Right atrium auricular region (tissue), 2 donors: Measurements from ENCODE around the gene SLC19A1. TPM values are rescaled to one million over a fixed set of nuclear protein-coding genes. Genes with fewer than 3 reads are reported as not detected.

ENCODE experiments used
- DNase-seq: peaks from one replicate; pipeline ENCODE4 v3.0.0-alpha.2; 2019; ENCODE audit warnings: low spot score
- H3K27ac ChIP-seq, 2 donors: fragments of 200-600 bp; sonication (generic); 1 replicate in 1 of 2; 2 replicates in 1 of 2; pipeline ENCODE4 v1.5.1; 2016 to 2019
- H3K27me3 ChIP-seq, 2 donors: fragments of 200-600 bp; sonication (generic); one replicate each; pipeline versions ENCODE4 v1.5.1 to v1.6.0; 2017 to 2019
- H3K36me3 ChIP-seq: fragments of 200-600 bp; sonication (generic); one replicate; pipeline ENCODE4 v1.5.1; 2016
- H3K4me1 ChIP-seq, 2 donors: fragments of 200-600 bp; sonication (generic); one replicate each; pipeline versions ENCODE4 v1.5.1 to v1.6.0; 2017 to 2019
- H3K4me3 ChIP-seq, 2 donors: fragments of 200-600 bp; sonication (generic); 1 replicate in 1 of 2; 2 replicates in 1 of 2; pipeline ENCODE4 v1.5.1; 2017 to 2019; ENCODE audit warnings: mild to moderate bottlenecking in 1 of 2, moderate library complexity in 1 of 2
- H3K9me3 ChIP-seq, 2 donors: fragments of 200-600 bp; sonication (generic); one replicate each; pipeline ENCODE4 v1.5.1; 2019
- CTCF ChIP-seq, 2 donors: fragments of 200-600 bp; sonication (generic); IDR thresholded peaks; one replicate each; pipeline ENCODE4 v1.5.1; 2019; ENCODE audit warnings: antibody characterized with exemption in 2 of 2
- total RNA-seq, 2 donors: library from RNA; depleted of rRNA; stranded (reverse); fragments of >200 nt; gene quantifications; one replicate each; pipeline ENCODE4 v1.1.0, GENCODE V29; 2016

Gene SLC19A1
- total RNA-seq, 2 donors from 2014 or later = 2.2 to 5.3 TPM

GRCh38 chr21:45494135-45494850 lies 47.9 kb downstream of the SLC19A1 start:
- DNase-seq = no peak

GRCh38 chr21:45493401-45494001 lies 48.7 kb downstream of the SLC19A1 start:
- H3K27me3 ChIP-seq = no peaks in the 10 kb centered on the region
- H3K36me3 ChIP-seq = peaks cover 52% of the 10 kb centered on the region
- no peaks in the 10 kb centered on the region for H3K4me1 ChIP-seq
- no peak overlapping the region for H3K27ac ChIP-seq
- no peak for TF ChIP-seq CTCF (IDR thresholded peaks at IDR 0.05)
- DNase-seq = no peak
- no peak overlapping the region for H3K4me3 ChIP-seq
- no peaks in the 10 kb centered on the region for H3K9me3 ChIP-seq

More at GRCh38 chr21:45494135-45494850, 47.9 kb downstream of the SLC19A1 start:
- no peak for TF ChIP-seq CTCF (IDR thresholded peaks at IDR 0.05)
- Histone ChIP-seq H3K36me3 (peaks cover 59% of the 10 kb centered on the region), H3K27ac (no peak overlapping the region), H3K27me3 (no peaks in the 10 kb centered on the region), H3K4me3 (no peak overlapping the region), H3K4me1 (no peaks in the 10 kb centered on the region), H3K9me3 (no peaks in the 10 kb centered on the region)

GRCh38 chr21:45492765-45493164 lies 49.5 kb downstream of the SLC19A1 start:
- Histone ChIP-seq H3K27ac (no peak overlapping the region), H3K4me1 (no peaks in the 10 kb centered on the region), H3K36me3 (peaks cover 47% of the 10 kb centered on the region), H3K27me3 (no peaks in the 10 kb centered on the region), H3K9me3 (no peaks in the 10 kb centered on the region), H3K4me3 (no peak overlapping the region)
- TF ChIP-seq CTCF (IDR thresholded peaks at IDR 0.05) = no peak
- no peak for DNase-seq

- no peaks in the 10 kb centered on the region for H3K9me3 ChIP-seq
- no peaks in the 10 kb centered on the region for H3K27me3 ChIP-seq
- H3K4me1 ChIP-seq = no peaks in the 10 kb centered on the region
- no peak overlapping the region for H3K27ac ChIP-seq
- no peak overlapping the region for H3K4me3 ChIP-seq
- no peak for DNase-seq
- H3K36me3 ChIP-seq = peaks cover 41% of the 10 kb centered on the region
- no peak for TF ChIP-seq CTCF (IDR thresholded peaks at IDR 0.05)
Measured at GRCh38 chr21:45491623-45492022, 50.6 kb downstream of the SLC19A1 start.

- Histone ChIP-seq H3K36me3 (peaks cover 36% of the 10 kb centered on the region), H3K27me3 (no peaks in the 10 kb centered on the region), H3K27ac (no peak overlapping the region), H3K9me3 (no peaks in the 10 kb centered on the region), H3K4me1 (no peaks in the 10 kb centered on the region), H3K4me3 (no peak overlapping the region)
- no peak for DNase-seq
- TF ChIP-seq CTCF (IDR thresholded peaks at IDR 0.05) = no peak
Measured at GRCh38 chr21:45491056-45491455, 51.2 kb downstream of the SLC19A1 start.
